Measurements from ENCODE around the gene POLR3G. TPM values are rescaled to one million over a fixed set of nuclear protein-coding genes. Genes with fewer than 3 reads are reported as not detected.

Gene POLR3G
- total and polyA plus RNA-seq, 2 experiments from 2014 or later: 0.95 to 1.6 TPM

DNA sequence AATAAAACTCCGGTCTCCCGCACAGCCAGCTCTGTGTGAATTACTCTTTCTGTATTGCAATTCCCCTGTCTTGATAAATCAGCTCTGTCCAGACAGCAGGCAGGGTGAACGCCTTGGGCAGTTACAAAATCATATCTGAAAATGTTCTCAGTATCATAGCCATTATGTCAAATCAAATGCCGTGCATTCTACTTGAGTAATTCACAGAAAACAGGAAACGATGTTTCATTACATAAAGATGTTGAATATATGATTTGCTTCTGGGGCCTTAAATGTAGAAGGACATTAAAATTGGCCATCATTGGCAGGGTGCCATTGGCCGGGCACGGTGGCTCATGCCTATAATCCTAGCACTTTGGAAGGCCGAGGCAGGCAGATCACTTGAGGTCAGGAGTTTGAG, 8.5 kb downstream of the POLR3G start:
- H3K27me3 ChIP-seq: peaks cover 3% of the 10 kb centered on the region
- no peaks in the 10 kb centered on the region for H3K4me1 ChIP-seq (ENCODE audit: low read depth)
- DNase-seq (ENCODE audit: low read depth in 1 of 2, low spot score in 1 of 2): peak in 1 of 2 donors; percentile 49
- no peaks in the 10 kb centered on the region for H3K36me3 ChIP-seq
- H3K9me3 ChIP-seq (ENCODE audit: low read depth): no peaks in the 10 kb centered on the region
- H3K27ac ChIP-seq: no peak overlapping the region
- H3K4me3 ChIP-seq: no peak overlapping the region
- TF ChIP-seq, protein P1, sequence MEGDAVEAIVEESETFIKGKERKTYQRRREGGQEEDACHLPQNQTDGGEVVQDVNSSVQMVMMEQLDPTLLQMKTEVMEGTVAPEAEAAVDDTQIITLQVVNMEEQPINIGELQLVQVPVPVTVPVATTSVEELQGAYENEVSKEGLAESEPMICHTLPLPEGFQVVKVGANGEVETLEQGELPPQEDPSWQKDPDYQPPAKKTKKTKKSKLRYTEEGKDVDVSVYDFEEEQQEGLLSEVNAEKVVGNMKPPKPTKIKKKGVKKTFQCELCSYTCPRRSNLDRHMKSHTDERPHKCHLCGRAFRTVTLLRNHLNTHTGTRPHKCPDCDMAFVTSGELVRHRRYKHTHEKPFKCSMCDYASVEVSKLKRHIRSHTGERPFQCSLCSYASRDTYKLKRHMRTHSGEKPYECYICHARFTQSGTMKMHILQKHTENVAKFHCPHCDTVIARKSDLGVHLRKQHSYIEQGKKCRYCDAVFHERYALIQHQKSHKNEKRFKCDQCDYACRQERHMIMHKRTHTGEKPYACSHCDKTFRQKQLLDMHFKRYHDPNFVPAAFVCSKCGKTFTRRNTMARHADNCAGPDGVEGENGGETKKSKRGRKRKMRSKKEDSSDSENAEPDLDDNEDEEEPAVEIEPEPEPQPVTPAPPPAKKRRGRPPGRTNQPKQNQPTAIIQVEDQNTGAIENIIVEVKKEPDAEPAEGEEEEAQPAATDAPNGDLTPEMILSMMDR (IDR thresholded peaks at IDR 0.05; ENCODE audit: low read depth, low read length): no peak

GRCh38 chr5:90484540-90484939, 9.9 kb downstream of the POLR3G start:
- H3K36me3 ChIP-seq: no peaks in the 10 kb centered on the region
- TF ChIP-seq, protein P1 (IDR thresholded peaks at IDR 0.05; ENCODE audit: low read depth, low read length): no peak

GRCh38 chr5:90488791-90489190, 14.1 kb downstream of the POLR3G start:
- no peak overlapping the region for H3K27ac ChIP-seq
- TF ChIP-seq, protein P1 (IDR thresholded peaks at IDR 0.05; ENCODE audit: low read depth, low read length): no peak
- H3K4me3 ChIP-seq: no peak overlapping the region
- H3K36me3 ChIP-seq: no peaks in the 10 kb centered on the region
- H3K9me3 ChIP-seq (ENCODE audit: low read depth): no peaks in the 10 kb centered on the region
- DNase-seq (ENCODE audit: low read depth in 1 of 2, low spot score in 1 of 2): no peak
- H3K27me3 ChIP-seq: no peaks in the 10 kb centered on the region
- H3K4me1 ChIP-seq (ENCODE audit: low read depth): no peaks in the 10 kb centered on the region

More at GRCh38 chr5:90484540-90484939, 9.9 kb downstream of the POLR3G start:
- Histone ChIP-seq H3K27me3 (peaks cover 3% of the 10 kb centered on the region), H3K9me3 (ENCODE audit: low read depth) (no peaks in the 10 kb centered on the region), H3K4me1 (ENCODE audit: low read depth) (no peaks in the 10 kb centered on the region), H3K27ac (no peak overlapping the region), H3K4me3 (no peak overlapping the region)
- peak in 1 of 2 donors; percentile 27 for DNase-seq (ENCODE audit: low read depth in 1 of 2, low spot score in 1 of 2)

DNA sequence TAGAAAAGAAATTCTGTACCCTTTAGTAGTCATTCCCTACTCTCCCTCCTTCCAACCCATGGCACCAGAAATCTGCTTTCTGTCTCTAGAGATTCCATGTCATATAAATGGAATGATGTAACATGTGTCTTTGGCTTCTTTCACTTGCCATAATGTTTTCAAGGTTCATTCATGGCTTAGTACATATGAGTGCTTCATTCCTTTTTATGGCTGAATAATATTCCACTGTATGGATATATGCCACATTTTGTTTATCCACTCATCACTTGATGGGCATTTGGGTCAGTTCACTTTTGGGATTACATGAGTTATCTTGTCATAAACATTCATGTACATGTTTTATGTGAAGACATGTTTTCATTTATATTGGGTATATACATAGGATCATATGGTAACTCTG, 19.4 kb downstream of the POLR3G start:
- Histone ChIP-seq H3K27ac (no peak overlapping the region), H3K4me1 (ENCODE audit: low read depth) (no peaks in the 10 kb centered on the region), H3K9me3 (ENCODE audit: low read depth) (no peaks in the 10 kb centered on the region), H3K27me3 (no peaks in the 10 kb centered on the region), H3K36me3 (no peaks in the 10 kb centered on the region), H3K4me3 (no peak overlapping the region)
- no peak for DNase-seq (ENCODE audit: low read depth in 1 of 2, low spot score in 1 of 2)
- TF ChIP-seq, protein P1 (IDR thresholded peaks at IDR 0.05; ENCODE audit: low read depth, low read length): no peak

- Histone ChIP-seq H3K9me3 (ENCODE audit: low read depth) (no peaks in the 10 kb centered on the region), H3K4me1 (ENCODE audit: low read depth) (no peaks in the 10 kb centered on the region), H3K27me3 (no peaks in the 10 kb centered on the region), H3K36me3 (no peaks in the 10 kb centered on the region), H3K4me3 (no peak overlapping the region), H3K27ac (no peak overlapping the region)
- no peak for DNase-seq (ENCODE audit: low read depth in 1 of 2, low spot score in 1 of 2)
- TF ChIP-seq, protein P1 (IDR thresholded peaks at IDR 0.05; ENCODE audit: low read depth, low read length): no peak
Observed at GRCh38 chr5:90495146-90495545, 20.5 kb downstream of the POLR3G start.

- Histone ChIP-seq H3K4me3 (no peak overlapping the region), H3K36me3 (no peaks in the 10 kb centered on the region), H3K9me3 (ENCODE audit: low read depth) (no peaks in the 10 kb centered on the region), H3K27me3 (no peaks in the 10 kb centered on the region), H3K27ac (no peak overlapping the region), H3K4me1 (ENCODE audit: low read depth) (no peaks in the 10 kb centered on the region)
- no peak for DNase-seq (ENCODE audit: low read depth in 1 of 2, low spot score in 1 of 2)
- TF ChIP-seq, protein P1 (IDR thresholded peaks at IDR 0.05; ENCODE audit: low read depth, low read length): no peak
Observed at GRCh38 chr5:90503596-90503995, 28.9 kb downstream of the POLR3G start.
